SH-SY5Y (cell line): Measurements from ENCODE around the gene C1orf210.

Experiments used
- GATA2 ChIP-seq: IDR thresholded peaks from 2 replicates; pipeline ENCODE4 v1.6.1; 2011; ENCODE audit warnings: mild to moderate bottlenecking, low read depth, low read length
- GATA3 ChIP-seq: IDR thresholded peaks from 2 replicates; pipeline ENCODE4 v1.6.1; 2011; ENCODE audit warnings: low read depth, mild to moderate bottlenecking, low read length, moderate library complexity

DNA sequence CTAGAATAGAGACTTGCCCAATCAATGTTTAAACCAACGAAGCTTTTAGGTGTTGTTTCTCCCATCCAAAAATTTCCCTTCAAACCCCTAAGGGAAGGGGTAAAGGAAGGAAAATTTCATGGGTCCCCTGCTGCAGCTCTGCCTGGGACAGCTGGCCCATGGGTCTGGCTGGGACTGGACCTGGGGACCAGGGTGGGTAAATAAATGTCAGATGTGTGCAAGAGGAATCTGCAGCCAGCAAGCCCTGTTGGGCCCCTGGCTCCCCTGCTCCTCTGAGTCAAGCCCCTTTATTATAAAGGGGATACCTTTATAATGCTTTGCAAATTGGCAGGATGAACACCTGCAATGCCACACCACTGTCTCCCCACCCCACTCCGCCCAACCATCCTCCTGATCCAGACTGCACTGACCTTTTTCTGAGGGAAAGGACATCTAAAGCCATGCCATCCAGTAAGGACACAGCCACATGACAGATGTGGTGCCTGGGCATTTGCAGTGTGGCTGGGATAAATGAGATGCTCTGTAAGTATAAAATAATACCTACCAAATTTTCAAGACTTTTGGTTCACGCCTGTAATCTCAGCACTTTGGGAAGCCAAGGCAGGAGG is 17.5 kb downstream of the C1orf210 start:
- TF ChIP-seq GATA3 (no peak), GATA2 (no peak)
